GM13976 (cell line): Measurements from ENCODE around the gene PKHD1.

Source experiments
- DNase-seq: peaks from one replicate; pipeline ENCODE4 v3.0.0; 2012; ENCODE audit warnings: low spot score
- CTCF ChIP-seq: IDR thresholded peaks from 2 replicates; pipeline ENCODE4 v1.5.1; 2012; ENCODE audit warnings: borderline replicate concordance, mild to moderate bottlenecking; ENCODE audit not compliant: insufficient read depth; ENCODE audit errors: extremely low read depth, missing control alignments, control extremely low read depth
- in situ Hi-C: fragments of 300-500 bp; cut with MboI; formaldehyde crosslinking; loops from one replicate; pipeline ENCODE4 v1.12.0; 2022; ENCODE audit warnings: low sequenced_read_pairs, mixed read lengths, inconsistent platforms; ENCODE audit not compliant: unreplicated experiment

The PKHD1 gene

GRCh38 chr6:51892339-51892738 lies 195.1 kb downstream of the PKHD1 start:
- no peak for DNase-seq
- TF ChIP-seq CTCF, result no peak
- in situ Hi-C loops, result no loop called here

- no peak for DNase-seq
- in situ Hi-C loops, result no loop called here
- TF ChIP-seq CTCF, result no peak
Observed at GRCh38 chr6:51891784-51892183, 195.6 kb downstream of the PKHD1 start.

- DNase-seq, result no peak
- no peak for TF ChIP-seq CTCF
- in situ Hi-C loops, result no loop called here
Observed at GRCh38 chr6:51887859-51888258, 199.6 kb downstream of the PKHD1 start.

GRCh38 chr6:51885957-51886356 lies 201.5 kb downstream of the PKHD1 start:
- in situ Hi-C loops, result no loop called here
- no peak for TF ChIP-seq CTCF
- DNase-seq, result no peak

GRCh38 chr6:51868591-51869355 lies 218.6 kb downstream of the PKHD1 start:
- TF ChIP-seq CTCF, result no peak
- no peak for DNase-seq
- in situ Hi-C loops, result no loop called here

GRCh38 chr6:51866867-51867266 lies 220.5 kb downstream of the PKHD1 start:
- in situ Hi-C loops, result no loop called here
- no peak for DNase-seq
- TF ChIP-seq CTCF, result no peak

GRCh38 chr6:51865996-51866395 lies 221.4 kb downstream of the PKHD1 start:
- in situ Hi-C loops, result no loop called here
- no peak for TF ChIP-seq CTCF
- DNase-seq, result no peak
